T-helper 1 cell (primary cell): ENCODE results near the gene TAS2R40.

Experiments used
- DNase-seq, 5 donors: peaks; one replicate each; pipeline ENCODE4 v3.0.0-alpha.2; 2012 to 2020

The TAS2R40 gene

GRCh38 chr7:143225047-143225446, 3.2 kb downstream of the TAS2R40 start:
- no peak for DNase-seq

DNA sequence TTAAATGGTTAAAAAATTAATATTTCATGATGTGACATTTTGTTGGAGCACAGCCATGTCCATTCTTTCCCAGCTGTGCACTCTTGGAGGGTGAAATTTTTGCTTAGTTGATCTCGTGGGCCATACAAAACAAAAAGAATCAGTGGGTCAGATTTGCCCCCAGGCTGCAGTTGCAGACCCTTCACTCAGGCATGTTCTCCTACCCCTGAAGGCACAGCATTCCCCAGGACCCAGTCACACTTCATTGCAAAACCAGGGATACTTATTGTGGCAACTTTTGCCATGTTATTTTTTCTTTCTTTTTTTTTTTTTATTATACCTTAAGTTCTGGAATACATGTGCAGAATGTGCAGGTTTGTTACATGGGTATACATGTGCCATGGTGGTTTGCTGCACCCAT, 6.0 kb downstream of the TAS2R40 start:
- no peak for DNase-seq

DNA sequence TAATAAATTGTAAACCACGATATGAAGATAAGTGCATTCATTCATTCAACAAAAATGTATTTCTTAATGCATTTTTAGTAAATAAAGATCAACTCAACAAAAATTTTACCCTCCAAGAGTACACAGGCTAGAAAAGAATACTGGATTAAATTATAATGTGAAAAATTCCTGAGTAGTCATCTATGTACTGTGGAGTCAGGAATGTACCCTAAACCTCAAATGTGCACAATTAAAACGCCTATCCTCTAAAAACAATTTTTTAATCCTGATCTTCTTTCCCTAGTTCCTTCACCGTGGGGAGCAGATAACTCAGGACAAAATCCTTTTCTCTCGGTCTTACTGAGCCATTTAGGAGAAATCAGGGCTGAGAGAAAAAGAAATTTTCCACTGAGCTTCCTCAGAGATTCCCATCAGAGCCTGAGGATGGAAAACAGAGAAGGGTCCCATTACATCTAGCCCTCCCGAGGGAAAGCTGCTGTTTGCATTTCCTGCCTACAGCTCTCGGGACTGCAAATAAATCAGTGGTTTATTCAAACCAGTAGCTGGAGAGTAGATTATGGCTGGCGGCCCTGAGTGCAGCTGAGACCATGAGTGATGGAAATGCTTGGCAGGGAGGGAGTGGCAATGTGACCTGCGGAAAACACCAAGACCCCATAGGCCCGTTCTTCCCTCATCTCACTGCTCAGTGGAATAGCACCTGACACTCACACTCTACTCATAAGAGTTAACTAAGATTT, 7.4 kb downstream of the TAS2R40 start:
- no peak for DNase-seq

GRCh38 chr7:143230602-143231457, 9.0 kb downstream of the TAS2R40 start:
- DNase-seq = no peak

DNA sequence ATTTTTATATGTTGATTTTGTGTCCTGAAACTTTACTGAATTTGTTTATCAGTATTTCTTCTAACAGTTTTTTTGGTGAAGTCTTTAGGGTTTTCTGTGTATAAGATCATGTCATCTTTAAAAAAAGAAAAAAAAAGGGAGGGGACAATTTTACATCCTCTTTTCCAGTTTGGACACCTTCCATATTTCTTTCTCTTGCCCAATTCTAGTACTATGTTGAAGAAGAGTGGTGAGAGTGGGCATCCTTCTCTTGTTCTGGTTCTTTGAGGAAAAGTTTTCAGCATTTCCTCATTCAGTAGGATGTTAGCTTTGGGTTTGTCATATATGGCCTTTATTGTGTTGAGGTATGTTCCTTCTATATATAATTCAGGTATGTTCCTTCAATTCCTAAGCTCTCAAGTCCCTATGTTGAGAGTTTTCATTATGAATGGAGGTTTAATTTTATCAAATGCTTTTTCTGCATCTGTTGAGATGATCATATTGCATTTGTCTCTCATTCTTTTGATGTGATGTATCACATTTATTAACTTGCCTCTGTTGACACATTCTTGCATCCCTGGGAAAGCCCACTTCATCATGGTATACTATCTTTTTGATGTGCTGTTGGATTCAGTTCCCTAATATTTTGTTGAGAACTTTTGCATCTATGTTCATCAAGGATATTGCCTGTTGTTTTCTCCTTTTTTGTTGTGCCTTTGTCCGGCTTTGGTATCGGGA, 12.1 kb downstream of the TAS2R40 start:
- DNase-seq = no peak

- DNase-seq = no peak
These were observed 12.7 kb downstream of the TAS2R40 start for GRCh38 chr7:143234533-143234875.

GRCh38 chr7:143235561-143235960, 13.7 kb downstream of the TAS2R40 start:
- no peak for DNase-seq

- no peak for DNase-seq
These were observed 14.7 kb downstream of the TAS2R40 start for GRCh38 chr7:143236408-143236990.

DNA sequence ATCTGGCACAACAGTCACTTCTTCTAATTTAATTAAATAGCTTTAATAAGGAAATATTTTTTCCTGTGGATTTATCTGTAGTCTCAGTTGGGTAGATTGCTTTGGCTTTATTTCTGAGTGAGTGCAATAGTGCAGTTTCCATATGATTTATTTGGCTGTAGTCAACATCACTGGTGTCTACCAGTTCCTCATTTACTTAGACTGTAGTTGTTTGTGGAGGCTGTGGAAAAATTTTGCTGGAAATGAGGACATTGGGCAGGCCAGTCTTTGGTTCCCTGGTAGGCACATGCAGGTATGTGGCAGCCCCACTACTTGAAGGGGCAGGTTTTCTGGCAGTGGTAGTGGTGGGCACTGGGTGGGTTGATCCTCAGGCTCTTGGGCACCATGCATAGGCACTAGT, 15.5 kb downstream of the TAS2R40 start:
- DNase-seq = no peak

- no peak for DNase-seq
These were observed 16.6 kb downstream of the TAS2R40 start for GRCh38 chr7:143238289-143238980.

DNA sequence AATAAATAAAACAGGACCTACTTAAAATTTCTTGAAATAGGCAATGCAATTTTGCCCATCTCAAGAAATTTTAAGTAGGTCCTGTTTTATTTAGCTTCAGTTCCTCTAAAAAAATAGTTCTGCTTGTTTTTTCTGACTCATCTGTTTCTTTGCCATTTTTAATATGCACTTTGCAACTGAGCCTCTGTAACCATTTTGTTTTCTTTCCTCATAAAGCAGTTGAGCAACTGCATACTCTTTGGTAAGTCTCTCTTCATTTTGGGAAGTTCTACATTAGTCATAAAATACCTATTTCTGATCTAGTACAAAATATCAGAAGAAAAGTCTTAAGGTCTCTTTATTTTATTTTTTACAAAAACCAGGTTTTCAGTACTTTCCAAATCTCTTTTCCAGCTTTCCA, 18.0 kb downstream of the TAS2R40 start:
- DNase-seq = no peak

DNA sequence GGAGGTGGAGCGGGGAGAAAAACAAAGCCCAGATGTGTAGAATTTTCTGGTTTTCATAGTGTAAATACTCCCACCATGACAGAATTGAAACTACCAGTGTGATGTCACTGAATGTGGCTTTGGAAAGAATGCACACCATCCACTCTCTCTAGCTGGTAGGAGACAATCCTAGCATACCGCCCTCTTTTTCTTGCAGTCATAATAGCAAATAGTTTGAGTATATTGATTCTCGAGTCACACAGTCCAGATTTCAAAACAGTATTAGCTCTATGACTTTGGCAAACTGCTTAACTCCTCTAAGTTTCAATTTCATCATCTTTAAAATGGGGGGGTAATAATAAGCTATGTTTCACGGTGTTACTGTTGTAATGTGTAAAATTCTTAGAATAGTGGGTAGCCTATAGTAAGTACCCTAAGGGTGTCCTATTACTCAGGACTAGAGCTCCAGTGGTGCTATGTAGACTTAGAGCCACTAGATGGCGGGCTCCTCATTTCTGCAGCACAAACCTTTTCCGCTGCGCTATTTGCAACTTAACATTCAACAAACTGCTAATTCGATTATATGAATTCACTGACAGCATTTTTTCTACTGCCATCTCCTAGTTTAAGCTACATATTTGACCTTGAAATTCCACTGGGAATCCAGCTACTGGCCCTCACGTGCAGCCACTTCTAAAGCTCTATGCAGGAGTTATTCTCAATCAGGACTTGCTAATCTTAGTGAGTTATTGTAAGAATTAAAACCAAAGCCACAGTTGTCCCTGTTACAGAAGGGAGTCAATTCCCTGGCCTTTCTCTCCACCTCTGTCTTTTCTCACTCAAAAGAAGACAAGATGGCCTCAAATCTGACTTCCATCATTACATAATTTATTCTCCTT, 18.7 kb downstream of the TAS2R40 start:
- peak; percentile 29 to 85 (median 54) for DNase-seq

DNA sequence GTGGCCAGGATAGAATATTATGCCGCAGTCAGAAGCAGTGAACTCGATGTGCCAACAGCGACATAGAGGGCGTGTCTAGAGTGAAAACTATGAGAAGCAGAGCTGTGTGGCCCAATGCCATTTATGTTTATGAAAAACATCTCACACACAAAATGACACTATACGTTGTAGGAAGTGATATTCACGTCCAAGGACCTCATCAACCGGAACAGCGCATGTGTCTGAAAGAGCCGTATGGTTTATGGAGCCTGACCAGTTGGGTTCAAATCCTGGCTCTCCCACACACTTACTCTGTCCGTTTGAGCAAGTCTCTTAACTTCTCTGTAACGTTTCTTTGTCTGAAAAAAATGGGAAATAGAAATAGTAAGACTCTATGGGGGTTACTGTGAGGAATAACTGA, 20.5 kb downstream of the TAS2R40 start:
- no peak for DNase-seq

DNA sequence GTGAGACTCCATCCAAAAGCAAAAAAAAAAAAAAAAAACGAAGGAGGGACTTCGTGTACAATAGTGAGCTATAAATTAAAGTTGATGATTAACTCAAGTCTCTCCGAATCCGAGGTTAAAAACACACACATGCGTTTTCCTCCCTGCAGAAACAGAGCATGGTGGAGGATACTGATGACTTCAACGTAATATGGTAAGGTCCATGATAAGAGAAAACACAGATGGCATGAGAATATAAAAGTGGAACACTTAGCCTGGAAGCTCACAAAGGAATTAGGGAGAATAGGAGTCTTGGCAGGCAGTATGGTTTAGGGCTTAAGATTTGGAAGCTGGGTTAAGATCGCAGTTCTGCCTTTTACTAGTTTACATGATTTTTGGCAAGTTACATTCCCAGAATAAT, 21.3 kb downstream of the TAS2R40 start:
- DNase-seq = no peak

GRCh38 chr7:143243614-143244013, 21.8 kb downstream of the TAS2R40 start:
- DNase-seq = no peak

DNA sequence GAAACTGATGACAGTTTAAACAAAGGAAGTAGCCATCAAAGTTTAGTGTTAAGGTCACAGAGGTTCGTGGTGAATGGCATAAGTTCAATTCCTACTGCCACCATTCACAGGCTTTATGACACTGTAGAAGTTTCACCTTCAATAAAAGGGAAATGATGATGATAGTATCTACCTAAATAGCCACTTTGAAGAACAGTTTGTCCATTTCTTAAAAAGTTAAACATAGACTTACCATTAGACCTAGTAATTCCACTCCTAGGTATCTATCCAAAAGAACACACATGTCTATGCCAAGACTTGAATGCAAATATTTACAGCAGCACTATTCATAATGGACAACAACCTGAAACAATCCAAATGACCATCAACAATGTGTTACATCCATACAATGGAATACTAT, 22.5 kb downstream of the TAS2R40 start:
- DNase-seq = no peak

DNA sequence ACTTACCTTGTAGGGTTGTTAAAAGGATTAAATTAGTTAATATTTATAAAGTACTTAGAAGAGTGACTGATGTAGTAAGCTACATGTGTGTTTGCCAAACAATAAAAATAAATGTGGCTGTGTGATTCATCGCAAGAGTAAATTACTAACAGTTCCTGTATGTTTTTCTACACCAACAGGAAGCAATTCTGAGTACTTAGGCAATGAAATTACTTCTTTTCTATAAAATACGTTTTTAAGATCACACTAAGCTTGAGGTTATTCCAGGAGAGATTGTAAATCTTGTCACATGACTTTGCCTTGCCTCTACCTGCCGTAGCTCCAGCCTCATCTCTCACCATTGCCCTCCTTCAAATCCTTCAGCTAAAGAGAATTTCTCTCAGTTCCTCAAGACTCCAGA, 23.3 kb downstream of the TAS2R40 start:
- peak in 1 of 5 donors; percentile 88 for DNase-seq

DNA sequence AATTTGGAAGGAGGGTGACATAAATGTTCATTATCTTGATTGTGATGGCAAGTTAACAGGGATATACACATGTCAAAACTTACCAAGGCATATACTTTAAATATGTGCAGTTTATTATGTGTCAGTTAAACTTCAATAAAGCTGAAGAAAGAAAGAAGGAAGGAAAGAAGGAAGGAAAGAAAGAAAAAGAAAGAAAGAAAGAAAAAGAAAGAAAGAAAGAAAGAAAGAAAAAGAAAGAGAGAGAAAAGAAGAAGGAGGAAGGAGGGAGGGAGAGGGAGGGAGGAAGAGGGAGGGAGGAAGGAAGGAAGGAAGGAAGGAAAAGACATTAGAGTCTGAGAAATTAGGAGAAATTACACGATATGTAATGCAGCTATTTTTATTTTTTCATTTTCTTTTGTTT, 25.5 kb downstream of the TAS2R40 start:
- DNase-seq = no peak

GRCh38 chr7:143248761-143249354, 27.0 kb downstream of the TAS2R40 start:
- no peak for DNase-seq

- no peak for DNase-seq
These were observed 28.4 kb downstream of the TAS2R40 start for GRCh38 chr7:143250199-143250598.

DNA sequence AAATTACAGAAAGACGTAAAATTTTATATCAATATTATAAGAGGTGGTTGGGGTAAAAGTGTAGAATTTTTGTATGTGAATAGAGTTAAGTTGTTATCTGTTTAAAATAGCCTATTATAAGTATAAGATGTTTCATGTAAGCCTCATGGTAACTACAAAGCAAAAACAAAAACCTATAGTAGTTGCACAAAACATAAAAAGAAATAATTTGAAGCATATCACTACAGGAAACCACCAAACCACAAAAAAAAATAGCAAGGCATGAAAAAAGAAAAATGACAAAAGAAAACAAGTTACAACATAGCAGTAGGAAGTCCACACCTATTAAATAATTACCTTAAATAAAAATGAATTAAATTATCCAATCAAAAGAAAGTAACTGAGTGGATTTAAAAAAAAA, 29.0 kb downstream of the TAS2R40 start:
- peak in 1 of 5 donors; percentile 69 for DNase-seq
